ENCODE results near the gene VAV1.
"Not testable (repeated sequence)": the region's sequence is repeated elsewhere in the genome, so short reads cannot be mapped to it uniquely, and the experiment has no call there.

Gene VAV1

GRCh38 chr19:6791237-6791636 lies 18.7 kb downstream of the VAV1 start:
- DNase-seq, result no peak

- DNase-seq, result no peak
Observed at GRCh38 chr19:6793411-6793810, 20.9 kb downstream of the VAV1 start.

GRCh38 chr19:6793973-6794372 lies 21.5 kb downstream of the VAV1 start:
- no peak for DNase-seq

GRCh38 chr19:6794686-6795431 lies 22.4 kb downstream of the VAV1 start:
- DNase-seq, result no peak

- DNase-seq, result no peak
Observed at GRCh38 chr19:6796278-6796677, 23.8 kb downstream of the VAV1 start.

- DNase-seq, result no peak
Observed at GRCh38 chr19:6797646-6798045, 25.1 kb downstream of the VAV1 start.

- DNase-seq, result not testable (repeated sequence)
Observed at GRCh38 chr19:6800160-6800790, 27.8 kb downstream of the VAV1 start.

GRCh38 chr19:6800991-6801484 lies 28.5 kb downstream of the VAV1 start:
- DNase-seq, result no peak

- peak; percentile 75 for DNase-seq
Observed at GRCh38 chr19:6801485-6802086, 29.1 kb downstream of the VAV1 start.

GRCh38 chr19:6802336-6803035 lies 30.0 kb downstream of the VAV1 start:
- peak; percentile 45 for DNase-seq

GRCh38 chr19:6803036-6803404 lies 30.5 kb downstream of the VAV1 start:
- DNase-seq, result no peak

- DNase-seq, result no peak
Observed at GRCh38 chr19:6806488-6806887, 34.0 kb downstream of the VAV1 start.

- no peak for DNase-seq
Observed at GRCh38 chr19:6807291-6807690, 34.8 kb downstream of the VAV1 start.

- DNase-seq, result no peak
Observed at GRCh38 chr19:6808494-6808893, 36.0 kb downstream of the VAV1 start.

- DNase-seq, result no peak
Observed at GRCh38 chr19:6809262-6809661, 36.8 kb downstream of the VAV1 start.

- no peak for DNase-seq
Observed at GRCh38 chr19:6811378-6811777, 38.9 kb downstream of the VAV1 start.

- no peak for DNase-seq
Observed at GRCh38 chr19:6811906-6812305, 39.4 kb downstream of the VAV1 start.

- no peak for DNase-seq
Observed at GRCh38 chr19:6812612-6813011, 40.1 kb downstream of the VAV1 start.

GRCh38 chr19:6813659-6814058 lies 41.2 kb downstream of the VAV1 start:
- no peak for DNase-seq

GRCh38 chr19:6817179-6817578 lies 44.7 kb downstream of the VAV1 start:
- DNase-seq, result no peak

GRCh38 chr19:6818246-6818645 lies 45.7 kb downstream of the VAV1 start:
- no peak for DNase-seq

GRCh38 chr19:6819323-6819722 lies 46.8 kb downstream of the VAV1 start:
- DNase-seq, result no peak

GRCh38 chr19:6820237-6820636 lies 47.7 kb downstream of the VAV1 start:
- no peak for DNase-seq
